Measurements from ENCODE around the gene MAD1L1.

Gene MAD1L1

DNA sequence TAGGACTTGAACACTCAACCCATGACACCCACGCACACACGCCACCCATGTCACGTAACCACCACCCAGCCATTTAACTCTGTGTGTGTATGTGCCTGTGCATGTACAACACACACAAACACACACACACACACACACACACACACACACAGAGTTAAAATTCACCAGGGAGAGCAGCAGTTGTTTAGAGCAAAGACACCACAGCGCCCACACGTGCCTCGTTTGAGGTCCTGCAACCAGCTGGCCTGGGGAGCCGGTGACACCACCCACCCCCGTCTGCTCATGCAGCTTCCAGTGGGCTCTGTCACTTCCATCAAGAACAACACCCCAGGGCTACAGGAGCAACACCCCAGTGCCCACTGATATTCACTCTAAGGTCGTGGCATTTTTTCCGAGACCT, 465.2 kb downstream of the MAD1L1 start:
- Histone ChIP-seq H3K36me3 (ENCODE audit: control insufficient read depth in 2 of 2, insufficient read depth in 1 of 2, low read length in 2 of 2) (no peaks in the 10 kb centered on the region), H3K9me3 (ENCODE audit: control insufficient read depth, insufficient read depth, low read depth, low read length) (no peaks in the 10 kb centered on the region), H3K4me1 (ENCODE audit: control insufficient read depth, insufficient read depth, low read length) (no peaks in the 10 kb centered on the region), H3K4me3 (ENCODE audit: low read depth, low read length) (no peak overlapping the region), H3K27ac (ENCODE audit: extremely low read depth, low read depth, low read length) (no peak overlapping the region)
- ChIA-PET CTCF (interaction anchor here (0.7 to 1.0 kb wide), 3 partner anchors 9 to 103 kb away, joined by 3 read pairs; no protein-coding TSS in a partner anchor), POLR2A (no interaction called here)
- TF ChIP-seq ZNF596 (tag by site-specific recombination; IDR thresholded peaks at IDR 0.05), result no peak
- TF ChIP-seq ZNF654 (tag by site-specific recombination; IDR thresholded peaks at IDR 0.05; ENCODE audit: low read depth), result peak; percentile 34
- no peak for TF ChIP-seq YY1 (tag by site-specific recombination; IDR thresholded peaks at IDR 0.05)
- TF ChIP-seq, protein P1, sequence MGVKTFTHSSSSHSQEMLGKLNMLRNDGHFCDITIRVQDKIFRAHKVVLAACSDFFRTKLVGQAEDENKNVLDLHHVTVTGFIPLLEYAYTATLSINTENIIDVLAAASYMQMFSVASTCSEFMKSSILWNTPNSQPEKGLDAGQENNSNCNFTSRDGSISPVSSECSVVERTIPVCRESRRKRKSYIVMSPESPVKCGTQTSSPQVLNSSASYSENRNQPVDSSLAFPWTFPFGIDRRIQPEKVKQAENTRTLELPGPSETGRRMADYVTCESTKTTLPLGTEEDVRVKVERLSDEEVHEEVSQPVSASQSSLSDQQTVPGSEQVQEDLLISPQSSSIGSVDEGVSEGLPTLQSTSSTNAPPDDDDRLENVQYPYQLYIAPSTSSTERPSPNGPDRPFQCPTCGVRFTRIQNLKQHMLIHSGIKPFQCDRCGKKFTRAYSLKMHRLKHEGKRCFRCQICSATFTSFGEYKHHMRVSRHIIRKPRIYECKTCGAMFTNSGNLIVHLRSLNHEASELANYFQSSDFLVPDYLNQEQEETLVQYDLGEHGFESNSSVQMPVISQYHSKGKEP (tag by site-specific recombination; IDR thresholded peaks at IDR 0.05), result no peak
- TF ChIP-seq KLF1 (tag by site-specific recombination; IDR thresholded peaks at IDR 0.05), result 0 out of 2 replicates have a peak, but pooled peaks have one; percentile 19
- TF ChIP-seq, protein P2, sequence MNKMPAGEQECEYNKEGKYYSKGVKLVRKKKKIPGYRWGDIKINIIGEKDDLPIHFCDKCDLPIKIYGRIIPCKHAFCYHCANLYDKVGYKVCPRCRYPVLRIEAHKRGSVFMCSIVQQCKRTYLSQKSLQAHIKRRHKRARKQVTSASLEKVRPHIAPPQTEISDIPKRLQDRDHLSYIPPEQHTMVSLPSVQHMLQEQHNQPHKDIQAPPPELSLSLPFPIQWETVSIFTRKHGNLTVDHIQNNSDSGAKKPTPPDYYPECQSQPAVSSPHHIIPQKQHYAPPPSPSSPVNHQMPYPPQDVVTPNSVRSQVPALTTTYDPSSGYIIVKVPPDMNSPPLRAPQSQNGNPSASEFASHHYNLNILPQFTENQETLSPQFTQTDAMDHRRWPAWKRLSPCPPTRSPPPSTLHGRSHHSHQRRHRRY (tag by site-specific recombination; IDR thresholded peaks at IDR 0.05), result no peak
- TF ChIP-seq ZNF670 (tag by site-specific recombination; IDR thresholded peaks at IDR 0.05; ENCODE audit: low read depth), result no peak
- no peak for TF ChIP-seq ZNF510 (tag by site-specific recombination; IDR thresholded peaks at IDR 0.05; ENCODE audit: insufficient replicate concordance)
- TF ChIP-seq ZNF433 (tag by site-specific recombination; IDR thresholded peaks at IDR 0.05; ENCODE audit: low read depth), result no peak
- peak; percentile 29 for TF ChIP-seq ZFHX2 (tag by site-specific recombination; conservative IDR thresholded peaks at IDR 0.05)
- no peak for TF ChIP-seq ZNF521 (tag by site-specific recombination; IDR thresholded peaks at IDR 0.05)
- no peak for TF ChIP-seq ZNF140 (tag by site-specific recombination; IDR thresholded peaks at IDR 0.05)
- TF ChIP-seq ZNF214 (tag by site-specific recombination; IDR thresholded peaks at IDR 0.05; ENCODE audit: borderline replicate concordance), result no peak

Data from HEK293 (cell line).